GM21367 (cell line): Measurements from ENCODE around the gene CDHR5.

Source experiments
- ATAC-seq: cut with Tn5 transposase; IDR thresholded peaks from one replicate; pipeline ENCODE4 v1.9.1; 2021; ENCODE audit not compliant: unreplicated experiment

The CDHR5 gene

DNA sequence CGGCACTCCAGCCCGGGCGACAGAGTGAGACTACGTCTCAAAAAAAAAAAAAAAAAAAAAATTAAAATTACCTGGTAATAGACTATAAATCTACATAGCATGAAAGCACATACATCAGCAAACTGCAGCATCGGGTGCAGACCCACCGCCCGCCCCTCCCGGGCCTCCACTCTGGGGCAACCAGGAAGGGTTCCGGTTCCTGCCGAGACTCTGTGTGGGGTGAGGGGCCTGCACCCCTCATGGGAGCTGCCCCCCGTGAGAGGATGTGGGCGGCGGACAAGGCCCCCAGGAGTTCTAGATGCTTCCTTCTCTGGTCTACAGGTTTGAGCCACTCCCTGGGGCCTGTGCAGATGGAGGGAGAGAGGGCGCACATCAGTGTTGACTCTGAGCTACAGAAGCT lies 21.5 kb upstream of the CDHR5 start:
- no peak for ATAC-seq

DNA sequence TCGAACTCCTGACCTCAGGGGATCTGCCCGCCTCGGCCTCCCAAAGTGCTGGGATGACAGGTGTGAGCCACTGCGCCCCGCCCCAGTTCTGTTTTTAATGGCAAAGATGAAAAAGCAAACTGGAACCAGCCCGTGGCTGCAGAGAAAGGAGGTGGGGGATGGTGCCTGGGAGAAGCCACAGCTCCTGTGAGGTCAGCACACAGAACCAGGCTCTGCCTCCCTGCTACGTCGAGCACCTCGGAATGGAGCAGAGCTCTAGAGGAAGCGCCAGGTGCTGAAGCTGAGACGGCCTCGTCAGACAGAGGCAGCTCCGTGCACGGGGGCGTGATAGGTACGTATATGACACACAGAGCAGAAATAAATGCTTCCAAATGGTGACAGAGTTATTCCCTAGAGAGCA lies 20.8 kb upstream of the CDHR5 start:
- ATAC-seq, result no peak

GRCh38 chr11:643849-644738 lies 19.3 kb upstream of the CDHR5 start:
- ATAC-seq, result no peak

DNA sequence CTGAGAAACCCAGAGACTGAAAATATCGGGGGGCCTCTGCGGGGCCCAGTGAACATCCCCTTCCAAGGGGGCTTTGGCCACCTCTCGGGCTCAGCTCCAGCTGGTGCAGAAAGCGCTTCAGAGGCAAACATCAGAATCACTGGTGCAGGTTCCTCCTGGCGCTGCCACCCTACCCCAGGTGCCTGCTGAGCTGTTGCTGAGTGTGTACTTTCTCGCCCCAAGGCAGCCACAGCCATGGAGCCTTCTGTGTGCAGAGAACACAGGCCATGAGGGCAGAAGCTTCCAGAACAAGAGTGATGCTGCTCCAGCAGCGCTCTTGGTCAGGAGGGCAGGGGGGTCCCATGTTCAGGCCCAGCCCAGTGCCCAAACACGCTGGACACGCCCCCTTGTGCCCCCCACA lies 18.6 kb upstream of the CDHR5 start:
- ATAC-seq, result no peak

DNA sequence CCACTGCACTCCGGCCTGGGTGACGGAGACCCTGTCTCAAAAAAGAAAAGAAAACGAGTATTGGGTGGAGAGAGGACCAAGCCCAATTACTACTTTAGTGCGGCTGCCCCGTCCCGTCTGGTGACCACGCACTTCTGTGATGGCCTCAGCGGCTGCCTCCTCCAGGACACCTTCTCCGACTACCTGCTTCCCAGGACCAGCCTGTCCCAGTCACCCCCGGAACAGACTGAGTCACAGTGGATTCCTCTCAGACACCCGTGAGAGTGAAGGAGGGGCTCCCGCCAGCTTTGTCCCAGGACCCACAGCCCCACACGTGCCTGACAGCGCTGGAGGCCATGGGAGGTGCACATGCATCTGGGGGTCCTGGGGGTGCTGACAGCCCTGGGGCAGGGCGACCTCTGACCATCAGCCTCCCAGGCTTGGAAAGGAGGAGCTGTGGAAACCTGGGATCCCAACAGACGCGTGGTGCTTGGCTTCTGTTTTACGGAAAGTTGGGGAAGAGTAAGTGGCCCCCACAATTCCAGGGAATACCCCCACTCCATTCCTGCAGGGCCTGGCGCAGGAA lies 17.1 kb upstream of the CDHR5 start:
- ATAC-seq, result no peak

DNA sequence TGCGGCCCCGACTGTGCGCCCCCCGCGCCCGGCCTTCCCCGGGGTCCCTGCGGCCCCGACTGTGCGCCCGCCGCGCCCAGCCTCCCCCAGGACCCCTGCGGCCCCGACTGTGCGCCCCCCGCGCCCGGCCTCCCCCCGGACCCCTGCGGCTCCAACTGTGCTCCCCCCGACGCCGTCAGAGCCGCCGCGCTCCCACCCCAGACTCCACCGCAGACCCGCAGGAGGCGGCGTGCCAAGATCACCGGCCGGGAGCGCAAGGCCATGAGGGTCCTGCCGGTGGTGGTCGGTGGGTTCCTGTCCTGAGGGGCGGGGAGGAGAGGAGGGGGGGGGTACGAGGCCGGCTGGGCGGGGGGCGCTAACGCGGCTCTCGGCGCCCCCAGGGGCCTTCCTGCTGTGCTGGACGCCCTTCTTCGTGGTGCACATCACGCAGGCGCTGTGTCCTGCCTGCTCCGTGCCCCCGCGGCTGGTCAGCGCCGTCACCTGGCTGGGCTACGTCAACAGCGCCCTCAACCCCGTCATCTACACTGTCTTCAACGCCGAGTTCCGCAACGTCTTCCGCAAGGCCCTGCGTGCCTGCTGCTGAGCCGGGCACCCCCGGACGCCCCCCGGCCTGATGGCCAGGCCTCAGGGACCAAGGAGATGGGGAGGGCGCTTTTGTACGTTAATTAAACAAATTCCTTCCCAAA lies 15.4 kb upstream of the CDHR5 start:
- no peak for ATAC-seq

- no peak for ATAC-seq
These were observed 14.7 kb upstream of the CDHR5 start for GRCh38 chr11:639332-639955.

DNA sequence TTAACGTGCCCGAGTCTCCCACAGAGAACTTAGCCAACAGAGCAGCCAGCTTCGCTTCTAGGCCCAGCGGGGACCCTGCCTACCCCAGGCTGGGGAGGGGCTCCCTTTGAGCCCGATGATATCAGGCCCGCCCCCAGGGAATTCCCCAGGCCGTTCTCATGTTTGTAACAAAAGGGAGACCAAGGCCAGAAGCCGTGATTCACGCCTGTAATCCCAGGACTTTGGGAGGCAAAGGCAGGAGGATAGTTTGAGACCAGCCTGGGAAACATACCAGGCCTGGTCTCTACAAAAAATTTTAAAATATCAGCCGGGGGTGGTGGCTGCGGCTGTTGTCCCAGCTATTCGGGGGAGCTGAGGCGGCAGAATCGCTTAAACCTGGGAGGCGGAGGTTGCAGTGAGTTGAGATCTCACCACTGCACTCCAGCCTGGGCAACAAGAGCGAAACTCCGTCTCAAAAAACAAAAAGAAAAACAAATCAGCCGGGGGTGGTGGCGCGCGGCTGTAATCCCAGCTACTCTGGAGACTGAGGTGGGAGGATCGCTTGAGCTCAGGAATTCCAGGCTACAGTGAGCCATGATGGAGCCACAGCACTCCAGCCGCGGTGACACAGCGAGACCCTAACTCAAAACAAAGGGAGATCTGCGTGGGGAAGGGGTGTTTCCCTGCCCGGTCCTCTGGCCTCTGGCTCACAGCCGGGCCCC lies 14.0 kb upstream of the CDHR5 start:
- no peak for ATAC-seq

GRCh38 chr11:637593-638521 lies 13.1 kb upstream of the CDHR5 start:
- ATAC-seq, result no peak

DNA sequence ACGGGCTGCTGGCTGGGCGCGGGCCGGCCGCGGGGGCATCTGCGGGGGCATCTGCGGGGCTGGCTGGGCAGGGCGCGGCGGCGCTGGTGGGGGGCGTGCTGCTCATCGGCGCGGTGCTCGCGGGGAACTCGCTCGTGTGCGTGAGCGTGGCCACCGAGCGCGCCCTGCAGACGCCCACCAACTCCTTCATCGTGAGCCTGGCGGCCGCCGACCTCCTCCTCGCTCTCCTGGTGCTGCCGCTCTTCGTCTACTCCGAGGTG lies 12.5 kb upstream of the CDHR5 start:
- ATAC-seq, result no peak

GRCh38 chr11:636511-637332 lies 12.0 kb upstream of the CDHR5 start, which contains the start of gene DRD4:
Gene DRD4 (plus strand): TSS chr11:637269. CDS start chr11:637305, 36 bp downstream.
- no peak for ATAC-seq

GRCh38 chr11:635945-636510 lies 11.3 kb upstream of the CDHR5 start:
- ATAC-seq, result no peak

DNA sequence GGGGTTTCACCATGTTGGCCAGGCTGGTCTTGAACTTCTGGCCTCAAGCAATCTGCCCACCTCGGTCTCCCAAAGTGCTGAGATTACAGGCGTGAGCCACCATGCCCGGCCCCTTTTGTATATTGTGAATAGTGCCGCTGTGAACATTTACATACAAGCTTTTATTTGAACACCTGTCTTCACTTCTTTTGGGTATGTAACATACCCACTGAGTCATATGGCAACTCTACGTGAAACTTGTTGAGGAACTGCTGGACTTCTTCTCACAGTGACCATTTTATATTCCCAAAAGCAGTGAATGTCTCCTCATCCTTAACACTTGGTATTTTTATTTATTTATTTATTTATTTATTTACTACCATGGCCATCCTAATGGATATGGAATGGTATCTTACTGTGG lies 6.1 kb upstream of the CDHR5 start:
- no peak for ATAC-seq

- no peak for ATAC-seq
These were observed 4.5 kb upstream of the CDHR5 start for GRCh38 chr11:629237-629583.

GRCh38 chr11:628056-628455 lies 3.3 kb upstream of the CDHR5 start:
- no peak for ATAC-seq

DNA sequence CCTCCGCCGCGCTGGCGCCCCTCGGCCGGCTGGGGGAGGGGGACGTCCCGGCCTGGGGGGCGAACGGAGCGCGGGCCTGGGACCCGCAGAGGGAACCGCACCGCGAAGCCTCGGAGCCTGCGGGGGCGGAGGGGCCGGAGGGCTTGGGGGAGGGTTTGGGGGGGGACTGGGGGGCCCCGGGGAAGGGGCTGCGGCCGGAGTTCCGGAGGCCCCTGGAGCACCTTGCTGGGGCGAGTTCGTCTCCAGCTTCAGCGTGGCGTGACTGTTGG lies 2.5 kb upstream of the CDHR5 start:
- ATAC-seq, result no peak

GRCh38 chr11:626475-627307 lies 1.9 kb upstream of the CDHR5 start, which contains the start of gene SCT:
Gene SCT (minus strand): TSS chr11:627181. CDS start chr11:627143, 38 bp downstream.
- no peak for ATAC-seq

- ATAC-seq, result no peak
These were observed 997 bp upstream of the CDHR5 start for GRCh38 chr11:625636-626268.
